ENCODE results near the gene ZNF112. TPM values are rescaled to one million over a fixed set of nuclear protein-coding genes. Genes with fewer than 3 reads are reported as not detected.

The ZNF112 gene
- total RNA-seq, 2 experiments from 2014 or later, result not detected

Other genes starting within 250 kb of the ZNF112 start
- 1 to 10 TPM; 2.4 to 3.7 TPM for gene ZNF225, start 243.3 kb downstream of the ZNF112 start, total RNA-seq
- 10 to 100 TPM; 12.1 to 12.9 TPM for gene ZNF234, start 215.1 kb downstream of the ZNF112 start, total RNA-seq
- gene ZNF226, start 191.6 kb downstream of the ZNF112 start, total RNA-seq, result 10 to 100 TPM; 18.4 to 20.4 TPM
- gene ZNF227, start 144.1 kb downstream of the ZNF112 start, total RNA-seq, result 10 to 100 TPM; 29.8 to 30.7 TPM
- gene ZNF233, start 96.8 kb downstream of the ZNF112 start, total RNA-seq, result under 1 TPM; 0.69 to 0.85 TPM
- gene ZNF235, start 51.7 kb downstream of the ZNF112 start, total RNA-seq, result 1 to 10 TPM; 4.9 to 5.5 TPM
- gene ZNF285, start 44.9 kb upstream of the ZNF112 start, total RNA-seq, result 1 to 10 TPM; 1.4 to 2.2 TPM
- gene ZNF229, start 91.8 kb upstream of the ZNF112 start, total RNA-seq, result under 1 TPM; 0.60 to 0.77 TPM
- gene ZNF180, start 143.8 kb upstream of the ZNF112 start, total RNA-seq, result 10 to 100 TPM in 1 of 2 experiments, 1 to 10 TPM in 1; 9.6 to 11.7 TPM
- gene CEACAM20, start 173.0 kb upstream of the ZNF112 start, total RNA-seq, result not detected